MCF 10A (cell line): ENCODE data around the gene LGR4. TPM values are rescaled to one million over a fixed set of nuclear protein-coding genes. Genes with fewer than 3 reads are reported as not detected.
"Not testable (repeated sequence)": the region's sequence is repeated elsewhere in the genome, so short reads cannot be mapped to it uniquely, and the experiment has no call there.

Experiments used
- BruUV-seq: library from RNA; stranded (reverse); fragments of 400-500 nt; replicated peaks from 2 replicates; lab custom pipeline; 2021; lab: Mats Ljungman, UMichigan
- CTCF ChIA-PET: fragments of 300-600 bp; sonication (Branson Sonifier 250); formaldehyde crosslinking; extraction: SDS; loops from one replicate; lab custom pipeline; 2021; ENCODE audit warnings: antibody characterized with exemption, inconsistent platforms; lab: Yijun Ruan, JAX
- POLR2A ChIA-PET: fragments of 300-600, 350-650 bp; sonication (Branson Sonifier 250); formaldehyde crosslinking; extraction: SDS; loops from one replicate; lab custom pipeline; 2020; ENCODE audit warnings: antibody characterized with exemption, inconsistent platforms; lab: Yijun Ruan, JAX
- DNase-seq: peaks from one replicate; pipeline ENCODE4 v3.0.0-alpha.2; 2018; ENCODE audit not compliant: unreplicated experiment
- H3K27ac Mint-ChIP-seq: one replicate; pipeline ENCODE4 v1.8.0; 2022; ENCODE audit warnings: mild to moderate bottlenecking, low read depth, mixed read lengths; ENCODE audit not compliant: unreplicated experiment
- H3K27me3 Mint-ChIP-seq: one replicate; pipeline ENCODE4 v1.8.0; 2022; ENCODE audit warnings: mixed read lengths; ENCODE audit not compliant: insufficient read depth, unreplicated experiment
- H3K36me3 Mint-ChIP-seq: one replicate; pipeline ENCODE4 v1.8.0; 2022; ENCODE audit warnings: mild to moderate bottlenecking, moderate library complexity, mixed read lengths; ENCODE audit not compliant: insufficient read depth, unreplicated experiment
- H3K4me1 Mint-ChIP-seq: one replicate; pipeline ENCODE4 v1.8.0; 2022; ENCODE audit warnings: mixed read lengths; ENCODE audit not compliant: insufficient read depth, unreplicated experiment
- H3K4me3 Mint-ChIP-seq: one replicate; pipeline ENCODE4 v1.8.0; 2022; ENCODE audit warnings: mild to moderate bottlenecking, moderate library complexity, mixed read lengths; ENCODE audit not compliant: unreplicated experiment
- H3K9me3 Mint-ChIP-seq: one replicate; pipeline ENCODE4 v1.8.0; 2022; ENCODE audit warnings: mixed read lengths; ENCODE audit not compliant: unreplicated experiment
- CTCF ChIP-seq: fragments of 200-600 bp; IDR thresholded peaks from one replicate; pipeline ENCODE4 v1.8.0; 2022; ENCODE audit warnings: antibody characterized with exemption, mild to moderate bottlenecking; ENCODE audit not compliant: unreplicated experiment
- intact Hi-C: fragments of 100-400 bp; cut with micrococcal nuclease; formaldehyde crosslinking; loops from 2 replicates; pipeline ENCODE4 v1.14.1; 2022
- total RNA-seq: library from RNA; stranded (reverse); gene quantifications from 2 replicates; pipeline ENCODE4 v1.2.3, GENCODE V29; 2022

Gene LGR4
- total RNA-seq, 1 experiment from 2014 or later: 14.2 TPM

- H3K4me1 Mint-ChIP-seq: peaks cover 40% of the 10 kb centered on the region
- no peak for TF ChIP-seq CTCF
- peak overlapping the region; percentile 46 for H3K27ac Mint-ChIP-seq
- no TSS peak for BruUV-seq
- POLR2A ChIA-PET: interaction anchor here (0.8 to 2.4 kb wide), 12 partner anchors 9 to 55 kb away, joined by 3 to 20 read pairs (median 6); partner anchors contain the start of gene LGR4
- no peaks in the 10 kb centered on the region for H3K27me3 Mint-ChIP-seq
- no peaks in the 10 kb centered on the region for H3K36me3 Mint-ChIP-seq
- DNase-seq: peak; percentile 51
- intact Hi-C loops: no loop called here
- H3K9me3 Mint-ChIP-seq: no peaks in the 10 kb centered on the region
- CTCF ChIA-PET: interaction anchor here (0.7 to 1.1 kb wide), 2 partner anchors 46 to 67 kb away, joined by 4 to 6 read pairs; no protein-coding TSS in a partner anchor
- peak overlapping the region; percentile 45 for H3K4me3 Mint-ChIP-seq
These were observed 20.4 kb downstream of the LGR4 start for GRCh38 chr11:27452147-27452546.

GRCh38 chr11:27451244-27451965 is 21.2 kb downstream of the LGR4 start:
- Mint-ChIP-seq H3K27me3 (no peaks in the 10 kb centered on the region), H3K36me3 (no peaks in the 10 kb centered on the region), H3K27ac (peak overlapping the region; percentile 46), H3K9me3 (no peaks in the 10 kb centered on the region), H3K4me3 (peak overlapping the region; percentile 45), H3K4me1 (peaks cover 33% of the 10 kb centered on the region)
- TF ChIP-seq CTCF: no peak
- POLR2A ChIA-PET: interaction anchor here (0.8 to 2.4 kb wide), 14 partner anchors 9 to 96 kb away, joined by 3 to 20 read pairs (median 6); partner anchors contain the start of gene LGR4
- intact Hi-C loops: no loop called here
- DNase-seq: peak; percentile 42
- no TSS peak for BruUV-seq
- CTCF ChIA-PET: interaction anchor here (0.5 to 1.1 kb wide), 2 partner anchors 30 to 67 kb away, joined by 3 to 4 read pairs; no protein-coding TSS in a partner anchor

GRCh38 chr11:27448184-27448540 is 24.4 kb downstream of the LGR4 start:
- ChIA-PET POLR2A (interaction anchor here (1.2 to 3.9 kb wide), 9 partner anchors 9 to 60 kb away, joined by 3 to 32 read pairs (median 11); partner anchors contain the start of gene LGR4), CTCF (interaction anchor here (0.8 to 1.4 kb wide), 5 partner anchors 9 to 235 kb away, joined by 3 to 7 read pairs (median 4); no protein-coding TSS in a partner anchor)
- BruUV-seq, intact Hi-C loops, H3K36me3 Mint-ChIP-seq, H3K27me3 Mint-ChIP-seq, H3K9me3 Mint-ChIP-seq, H3K4me3 Mint-ChIP-seq: not testable (repeated sequence)
- Mint-ChIP-seq H3K27ac (peak overlapping the region; percentile 61), H3K4me1 (peaks cover 30% of the 10 kb centered on the region)
- DNase-seq: peak; percentile 58

- no peak overlapping the region for H3K4me3 Mint-ChIP-seq
- H3K9me3 Mint-ChIP-seq: no peaks in the 10 kb centered on the region
- ChIA-PET POLR2A (interaction anchor here (0.6 to 3.9 kb wide), 11 partner anchors 9 to 26 kb away, joined by 3 to 32 read pairs (median 6); partner anchors contain the start of gene LGR4), CTCF (interaction anchor here (0.7 to 1.4 kb wide), 4 partner anchors 9 to 51 kb away, joined by 3 to 5 read pairs (median 4); no protein-coding TSS in a partner anchor)
- intact Hi-C loops: no loop called here
- H3K4me1 Mint-ChIP-seq: peaks cover 30% of the 10 kb centered on the region
- H3K27ac Mint-ChIP-seq: peak overlapping the region; percentile 61
- no TSS peak for BruUV-seq
- H3K27me3 Mint-ChIP-seq: no peaks in the 10 kb centered on the region
- no peak for TF ChIP-seq CTCF
- peak; percentile 49 for DNase-seq
- H3K36me3 Mint-ChIP-seq: no peaks in the 10 kb centered on the region
These were observed 25.1 kb downstream of the LGR4 start for GRCh38 chr11:27447288-27448183.
